H9 (cell line): Measurements from ENCODE around the gene LMOD1. TPM values are rescaled to one million over a fixed set of nuclear protein-coding genes. Genes with fewer than 3 reads are reported as not detected.

Experiments used
- DNase-seq: peaks from one replicate; pipeline ENCODE4 v3.0.0-alpha.2; 2017
- H2AFZ ChIP-seq: one replicate; pipeline ENCODE4 v1.6.1; 2013; ENCODE audit warnings: mild to moderate bottlenecking, low read length, control low read depth, moderate library complexity
- H2AK5ac ChIP-seq: 2 replicates; pipeline ENCODE4 v1.6.1; 2013; ENCODE audit warnings: low read length, control low read depth, mixed read lengths; ENCODE audit not compliant: insufficient read length
- H2BK120ac ChIP-seq: one replicate; pipeline ENCODE4 v1.6.1; 2013; ENCODE audit warnings: low read depth, mild to moderate bottlenecking, low read length, control low read depth, inconsistent platforms; ENCODE audit not compliant: poor library complexity, severe bottlenecking
- H2BK12ac ChIP-seq: 2 replicates; pipeline ENCODE4 v1.6.1; 2013; ENCODE audit warnings: low read length, control low read depth, mixed read lengths, low read depth; ENCODE audit not compliant: insufficient read length
- H2BK15ac ChIP-seq: 2 replicates; pipeline ENCODE4 v1.6.1; 2013; ENCODE audit warnings: low read depth, low read length, control low read depth
- H2BK20ac ChIP-seq: one replicate; pipeline ENCODE4 v1.6.1; 2013; ENCODE audit warnings: low read depth, mild to moderate bottlenecking, low read length, control low read depth, inconsistent platforms; ENCODE audit not compliant: poor library complexity, severe bottlenecking
- H2BK5ac ChIP-seq: 2 replicates; pipeline ENCODE4 v1.6.1; 2013; ENCODE audit warnings: low read length, control low read depth, mixed read lengths; ENCODE audit not compliant: insufficient read length
- H3K14ac ChIP-seq: 2 replicates; pipeline ENCODE4 v1.6.1; 2013; ENCODE audit warnings: low read length, control low read depth; ENCODE audit not compliant: insufficient read depth
- H3K18ac ChIP-seq: 2 replicates; pipeline ENCODE4 v1.6.1; 2013; ENCODE audit warnings: low read depth, mild to moderate bottlenecking, mixed read lengths, low read length, control low read depth; ENCODE audit not compliant: insufficient read length
- H3K23ac ChIP-seq: 2 replicates; pipeline ENCODE4 v1.6.1; 2013; ENCODE audit warnings: low read length, control low read depth, mixed read lengths, low read depth; ENCODE audit not compliant: insufficient read length
- H3K23me2 ChIP-seq: 2 replicates; pipeline ENCODE4 v1.6.1; 2013; ENCODE audit warnings: low read depth, mild to moderate bottlenecking, mixed read lengths, low read length, control low read depth; ENCODE audit not compliant: insufficient read length, poor library complexity, severe bottlenecking
- H3K27ac ChIP-seq: 2 replicates; pipeline ENCODE4 v1.5.1; 2013; ENCODE audit warnings: low read length, control low read depth, mixed read lengths, low read depth; ENCODE audit not compliant: insufficient read length
- H3K27me3 ChIP-seq: 2 replicates; pipeline ENCODE4 v1.6.1; 2013; ENCODE audit warnings: low read length, control low read depth, inconsistent platforms; ENCODE audit not compliant: insufficient read depth
- H3K4ac ChIP-seq: 2 replicates; pipeline ENCODE4 v1.6.1; 2013; ENCODE audit warnings: low read depth, mild to moderate bottlenecking, control low read depth, inconsistent platforms, low read length, moderate library complexity
- H3K4me1 ChIP-seq: 2 replicates; pipeline ENCODE4 v1.6.1; 2013; ENCODE audit warnings: low read length, control low read depth, inconsistent platforms; ENCODE audit not compliant: insufficient read depth
- H3K4me2 ChIP-seq: 2 replicates; pipeline ENCODE4 v1.6.1; 2013; ENCODE audit warnings: low read length, control low read depth, mixed read lengths; ENCODE audit not compliant: insufficient read length, insufficient read depth
- H3K56ac ChIP-seq: 2 replicates; pipeline ENCODE4 v1.6.1; 2013; ENCODE audit warnings: low read depth, mild to moderate bottlenecking, mixed read lengths, low read length, control low read depth; ENCODE audit not compliant: insufficient read length
- H3K79me1 ChIP-seq: 2 replicates; pipeline ENCODE4 v1.6.1; 2013; ENCODE audit warnings: low read depth, mild to moderate bottlenecking, moderate library complexity, low read length, control low read depth, inconsistent platforms; ENCODE audit not compliant: insufficient read depth, poor library complexity, severe bottlenecking
- H3K79me2 ChIP-seq: 2 replicates; pipeline ENCODE4 v1.6.1; 2013; ENCODE audit warnings: low read length, control low read depth, inconsistent platforms; ENCODE audit not compliant: insufficient read depth
- H3K9ac ChIP-seq: 2 replicates; pipeline ENCODE4 v1.6.1; 2013; ENCODE audit warnings: low read length, control low read depth, mixed read lengths; ENCODE audit not compliant: insufficient read length; ENCODE audit errors: extremely low read depth
- H3K9me3 ChIP-seq: one replicate; pipeline ENCODE4 v1.6.1; 2013; ENCODE audit warnings: low read depth, low read length, inconsistent platforms; ENCODE audit not compliant: control insufficient read depth
- H3T11ph ChIP-seq: one replicate; pipeline ENCODE4 v1.6.1; 2013; ENCODE audit warnings: mild to moderate bottlenecking, low read length, control low read depth, inconsistent platforms
- H4K20me1 ChIP-seq: one replicate; pipeline ENCODE4 v1.6.1; 2013; ENCODE audit not compliant: control insufficient read depth, insufficient read length, insufficient read depth
- H4K5ac ChIP-seq: 2 replicates; pipeline ENCODE4 v1.6.1; 2013; ENCODE audit warnings: low read depth, mild to moderate bottlenecking, mixed read lengths, low read length, control low read depth; ENCODE audit not compliant: insufficient read length
- H4K8ac ChIP-seq: replicated peaks from 2 replicates; pipeline ENCODE4 v1.6.1; 2013; ENCODE audit warnings: low read length, control low read depth, mixed read lengths, low read depth; ENCODE audit not compliant: insufficient read length
- H4K91ac ChIP-seq: 2 replicates; pipeline ENCODE4 v1.6.1; 2013; ENCODE audit warnings: low read depth, mild to moderate bottlenecking, moderate library complexity, mixed read lengths, low read length, control low read depth; ENCODE audit not compliant: insufficient read length
- H3K27ac Mint-ChIP-seq, 3 experiments: 2 replicates in 2 of 3; 3 replicates in 1 of 3; pipeline ENCODE4 v1.8.0; 2020 to 2021; ENCODE audit warnings: mixed read lengths in 3 of 3, mild to moderate bottlenecking in 1 of 3, moderate library complexity in 1 of 3
- H3K27me3 Mint-ChIP-seq: 2 replicates; pipeline ENCODE4 v1.8.0; 2021; ENCODE audit warnings: low read depth, mild to moderate bottlenecking, moderate library complexity, mixed read lengths
- H3K36me3 Mint-ChIP-seq, 3 experiments: 2 replicates in 2 of 3; 3 replicates in 1 of 3; pipeline ENCODE4 v1.8.0; 2020 to 2021; ENCODE audit warnings: low read depth in 3 of 3, mixed read lengths in 3 of 3; ENCODE audit not compliant: insufficient read depth in 1 of 3
- H3K4me1 Mint-ChIP-seq, 2 experiments: 2 replicates each; pipeline ENCODE4 v1.8.0; 2020; ENCODE audit warnings: mixed read lengths in 2 of 2
- H3K4me3 Mint-ChIP-seq, 2 experiments: 2 replicates in 1 of 2; 3 replicates in 1 of 2; pipeline ENCODE4 v1.8.0; 2020 to 2021; ENCODE audit warnings: mild to moderate bottlenecking in 2 of 2, mixed read lengths in 2 of 2, moderate library complexity in 1 of 2
- H3K9me3 Mint-ChIP-seq, 2 experiments: 2 replicates in 1 of 2; 3 replicates in 1 of 2; pipeline ENCODE4 v1.8.0; 2020; ENCODE audit warnings: mild to moderate bottlenecking in 2 of 2, mixed read lengths in 2 of 2, moderate library complexity in 1 of 2
- CTCF ChIP-seq: fragments of 200-600 bp; sonication (generic); conservative IDR thresholded peaks from 3 replicates; pipeline ENCODE4 v1.8.0; 2021; ENCODE audit warnings: antibody characterized with exemption, mild to moderate bottlenecking
- WGBS: extraction: QIAGEN DNeasy Blood & Tissue Kit; methylation state at CpG from one replicate; pipeline ENCODE4 v1.1.7; 2013; ENCODE audit warnings: missing lambda C conversion rate, low lambda C conversion rate, mixed read lengths; ENCODE audit not compliant: insufficient read length; ENCODE audit errors: extremely low coverage; 5-methylcytosine and 5-hydroxymethylcytosine counted together
- total RNA-seq: library from RNA; stranded (reverse); gene quantifications from 2 replicates; pipeline ENCODE4 v1.2.1, GENCODE V29; 2021

Gene LMOD1
- total RNA-seq, 1 experiment from 2014 or later, result 0.31 TPM

- H2BK120ac ChIP-seq, result no peak overlapping the region
- H3K4ac ChIP-seq, result no peak overlapping the region
- H3K27me3 ChIP-seq, result no peaks in the 10 kb centered on the region
- Mint-ChIP-seq H3K27me3 (no peaks in the 10 kb centered on the region), H3K4me1 (peaks cover 0 to 2% of the 10 kb centered on the region in 2 experiments; a peak in 2 of 4 replicates), H3K36me3 (peaks cover 44 to 81% (median 67%) of the 10 kb centered on the region in 3 experiments), H3K27ac (no peak overlapping the region), H3K4me3 (no peak overlapping the region), H3K9me3 (no peaks in the 10 kb centered on the region)
- H3K9me3 ChIP-seq, result no peaks in the 10 kb centered on the region
- H3K4me1 ChIP-seq, result no peaks in the 10 kb centered on the region
- no CpG with 5 or more reads among the region's 1 CpG for WGBS
- H2AFZ ChIP-seq, result no peak overlapping the region
- no peak overlapping the region for H2BK12ac ChIP-seq
- no peaks in the 10 kb centered on the region for H3K23me2 ChIP-seq
- no peak overlapping the region for H3K27ac ChIP-seq
- TF ChIP-seq CTCF, result no peak
- H2AK5ac ChIP-seq, result no peak overlapping the region
- no peak overlapping the region for H4K8ac ChIP-seq
- H2BK20ac ChIP-seq, result no peak overlapping the region
- H3K4me2 ChIP-seq, result no peak overlapping the region
- no peak overlapping the region for H2BK5ac ChIP-seq
- H3K18ac ChIP-seq, result no peak overlapping the region
- no peak overlapping the region for H3T11ph ChIP-seq
- no peak overlapping the region for H3K56ac ChIP-seq
- no peak overlapping the region for H3K14ac ChIP-seq
- no peak for DNase-seq
- H4K91ac ChIP-seq, result no peak overlapping the region
- no peaks in the 10 kb centered on the region for H3K79me1 ChIP-seq
- H4K5ac ChIP-seq, result no peak overlapping the region
- H3K79me2 ChIP-seq, result no peaks in the 10 kb centered on the region
- H3K9ac ChIP-seq, result no peak overlapping the region
- no peak overlapping the region for H2BK15ac ChIP-seq
- no peak overlapping the region for H3K23ac ChIP-seq
- H4K20me1 ChIP-seq, result no peaks in the 10 kb centered on the region
Measured at GRCh38 chr1:201874672-201875071, 71.7 kb downstream of the LMOD1 start.
